ENCODE results near the gene PRDM16.

Gene PRDM16

GRCh38 chr1:3082571-3083516, 13.8 kb downstream of the PRDM16 start:
- ChIA-PET CTCF (no interaction called here), POLR2A (no interaction called here)
- Histone ChIP-seq H3K36me3 (ENCODE audit: control insufficient read depth in 2 of 2, insufficient read depth in 1 of 2, low read length in 2 of 2) (no peaks in the 10 kb centered on the region), H3K4me1 (ENCODE audit: control insufficient read depth, insufficient read depth, low read length) (no peaks in the 10 kb centered on the region), H3K4me3 (ENCODE audit: low read depth, low read length) (no peak overlapping the region), H3K27ac (ENCODE audit: extremely low read depth, low read depth, low read length) (no peak overlapping the region), H3K9me3 (ENCODE audit: control insufficient read depth, insufficient read depth, low read depth, low read length) (no peaks in the 10 kb centered on the region)
- TF ChIP-seq ZNF398 (tag by site-specific recombination; IDR thresholded peaks at IDR 0.05) (no peak), FEZF1 (tag by site-specific recombination; IDR thresholded peaks at IDR 0.05) (no peak), ATF2 (tag by site-specific recombination; IDR thresholded peaks at IDR 0.05; ENCODE audit: low read depth) (no peak), ZBTB1 (tag by site-specific recombination; IDR thresholded peaks at IDR 0.05) (no peak), ZBTB10 (tag by site-specific recombination; IDR thresholded peaks at IDR 0.05) (no peak), ZNF335 (tag by site-specific recombination; conservative IDR thresholded peaks at IDR 0.05) (no peak), MZF1 (tag by site-specific recombination; IDR thresholded peaks at IDR 0.05; ENCODE audit: borderline replicate concordance) (no peak), ZNF585B (tag by site-specific recombination; IDR thresholded peaks at IDR 0.05) (no peak), ZFHX2 (tag by site-specific recombination; conservative IDR thresholded peaks at IDR 0.05) (no peak), ZBTB48 (tag by site-specific recombination; IDR thresholded peaks at IDR 0.05) (no peak), ZNF302 (tag by site-specific recombination; IDR thresholded peaks at IDR 0.05; ENCODE audit: low read depth) (no peak)

- no peak overlapping the region for H3K27ac ChIP-seq (ENCODE audit: extremely low read depth, low read depth, low read length)
- H3K4me1 ChIP-seq (ENCODE audit: control insufficient read depth, insufficient read depth, low read length): no peaks in the 10 kb centered on the region
- ChIA-PET CTCF (no interaction called here), POLR2A (no interaction called here)
- no peaks in the 10 kb centered on the region for H3K9me3 ChIP-seq (ENCODE audit: control insufficient read depth, insufficient read depth, low read depth, low read length)
- H3K36me3 ChIP-seq (ENCODE audit: control insufficient read depth in 2 of 2, insufficient read depth in 1 of 2, low read length in 2 of 2): no peaks in the 10 kb centered on the region
- H3K4me3 ChIP-seq (ENCODE audit: low read depth, low read length): no peak overlapping the region
- TF ChIP-seq PRDM4 (tag by site-specific recombination; IDR thresholded peaks at IDR 0.05): no peak
- no peak for TF ChIP-seq ZNF704 (tag by site-specific recombination; IDR thresholded peaks at IDR 0.05)
- TF ChIP-seq ZNF148 (tag by site-specific recombination; IDR thresholded peaks at IDR 0.05; ENCODE audit: borderline replicate concordance): no peak
- no peak for TF ChIP-seq ZNF404 (tag by site-specific recombination; IDR thresholded peaks at IDR 0.05)
- TF ChIP-seq ZBTB17 (tag by site-specific recombination; IDR thresholded peaks at IDR 0.05): no peak
- TF ChIP-seq ZNF677 (tag by site-specific recombination; IDR thresholded peaks at IDR 0.05): no peak
- TF ChIP-seq ZNF266 (tag by site-specific recombination; IDR thresholded peaks at IDR 0.05; ENCODE audit: low read depth): no peak
- no peak for TF ChIP-seq ZNF776 (tag by site-specific recombination; IDR thresholded peaks at IDR 0.05; ENCODE audit: borderline replicate concordance)
- no peak for TF ChIP-seq ZNF184 (tag by site-specific recombination; IDR thresholded peaks at IDR 0.05)
- no peak for TF ChIP-seq ZNF23 (tag by site-specific recombination; IDR thresholded peaks at IDR 0.05; ENCODE audit: borderline replicate concordance)
- TF ChIP-seq IKZF3 (tag by site-specific recombination; IDR thresholded peaks at IDR 0.05): no peak
Measured at GRCh38 chr1:3084154-3084553, 15.2 kb downstream of the PRDM16 start.
